GM12891 (cell line): Measurements from ENCODE around the gene TUBB2A.

ENCODE experiments used
- PAX5 ChIP-seq: IDR thresholded peaks from 2 replicates; pipeline ENCODE4 v1.6.1; 2011; ENCODE audit warnings: low read length, moderate library complexity, mild to moderate bottlenecking; ENCODE audit not compliant: insufficient read depth, severe bottlenecking
- POLR2A ChIP-seq: IDR thresholded peaks from 2 replicates; pipeline ENCODE4 v1.6.1; 2011; ENCODE audit warnings: low read depth, low read length, control low read depth
- POLR2AphosphoS5 ChIP-seq: IDR thresholded peaks from 2 replicates; pipeline ENCODE4 v1.6.1; 2011; ENCODE audit warnings: low read depth, low read length, control low read depth
- TAF1 ChIP-seq: IDR thresholded peaks from 2 replicates; pipeline ENCODE4 v1.6.1; 2011; ENCODE audit warnings: low read depth, low read length, control low read depth

DNA sequence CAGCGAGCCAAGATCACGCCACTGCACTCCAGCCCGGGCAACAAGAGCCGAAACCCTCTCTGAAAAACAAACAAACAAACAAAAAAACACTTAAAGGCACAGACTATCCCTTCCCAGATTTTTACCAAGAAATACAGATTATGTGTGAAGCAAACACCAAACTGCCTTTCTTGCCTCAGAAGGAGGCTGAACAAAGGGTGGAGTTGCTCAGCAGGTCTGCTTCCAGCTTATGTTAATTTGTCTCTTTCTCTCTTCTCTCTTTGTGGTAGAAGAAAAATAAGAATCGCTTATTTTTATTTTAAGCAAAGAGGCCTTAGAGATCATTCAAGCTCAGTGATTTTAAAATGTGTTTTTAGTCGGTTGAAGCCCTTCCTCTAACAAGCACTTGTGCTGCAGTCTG lies 14.2 kb downstream of the TUBB2A start:
- TF ChIP-seq POLR2AphosphoS5 = no peak
- no peak for TF ChIP-seq POLR2A
- TF ChIP-seq TAF1 = no peak
- no peak for TF ChIP-seq PAX5
